ENCODE measurements around the gene CES1.

Gene CES1

DNA sequence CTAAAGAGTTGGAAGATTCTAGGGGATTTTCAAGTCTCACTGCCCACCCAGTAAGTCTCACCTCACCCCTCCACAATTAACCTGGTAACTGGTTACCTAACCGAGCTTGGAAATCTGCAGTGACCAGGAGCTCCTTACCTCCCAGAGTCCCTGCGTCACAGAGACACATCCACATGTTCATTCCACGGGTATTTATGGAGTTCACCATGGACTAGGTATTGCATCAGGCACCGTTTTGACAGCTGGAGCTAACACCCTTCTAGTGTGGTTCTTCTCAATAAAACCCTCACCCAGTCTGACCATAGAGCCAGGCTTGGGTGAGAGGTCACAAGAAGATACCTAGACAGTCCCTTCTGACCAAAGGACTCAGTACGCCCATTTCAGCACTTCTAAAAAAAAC is 40.2 kb upstream of the CES1 start:
- Histone ChIP-seq H3K27me3 (ENCODE audit: insufficient read depth, low read length, poor library complexity) (peaks cover 7% of the 10 kb centered on the region), H2AFZ (ENCODE audit: low read depth, low read length) (no peak overlapping the region), H3K9ac (ENCODE audit: low read depth, low read length) (no peak overlapping the region), H3K4me3 (ENCODE audit: low read depth in 1 of 2, low read length in 2 of 2) (no peak overlapping the region), H3K4me2 (ENCODE audit: insufficient read depth, low read length) (no peak overlapping the region), H3K9me3 (ENCODE audit: insufficient read depth, low read length, severe bottlenecking) (no peaks in the 10 kb centered on the region), H3K27ac (ENCODE audit: low read length) (no peak overlapping the region), H3K36me3 (ENCODE audit: insufficient read depth, low read length) (no peaks in the 10 kb centered on the region), H4K20me1 (ENCODE audit: insufficient read depth, low read length) (no peaks in the 10 kb centered on the region), H3K79me2 (ENCODE audit: insufficient read depth, low read length) (no peaks in the 10 kb centered on the region), H3K4me1 (ENCODE audit: insufficient read depth, low read length) (no peaks in the 10 kb centered on the region)
- DNase-seq (no peak), ATAC-seq (ENCODE audit: insufficient read depth, low read depth) (no peak)
- TF ChIP-seq, protein P1, sequence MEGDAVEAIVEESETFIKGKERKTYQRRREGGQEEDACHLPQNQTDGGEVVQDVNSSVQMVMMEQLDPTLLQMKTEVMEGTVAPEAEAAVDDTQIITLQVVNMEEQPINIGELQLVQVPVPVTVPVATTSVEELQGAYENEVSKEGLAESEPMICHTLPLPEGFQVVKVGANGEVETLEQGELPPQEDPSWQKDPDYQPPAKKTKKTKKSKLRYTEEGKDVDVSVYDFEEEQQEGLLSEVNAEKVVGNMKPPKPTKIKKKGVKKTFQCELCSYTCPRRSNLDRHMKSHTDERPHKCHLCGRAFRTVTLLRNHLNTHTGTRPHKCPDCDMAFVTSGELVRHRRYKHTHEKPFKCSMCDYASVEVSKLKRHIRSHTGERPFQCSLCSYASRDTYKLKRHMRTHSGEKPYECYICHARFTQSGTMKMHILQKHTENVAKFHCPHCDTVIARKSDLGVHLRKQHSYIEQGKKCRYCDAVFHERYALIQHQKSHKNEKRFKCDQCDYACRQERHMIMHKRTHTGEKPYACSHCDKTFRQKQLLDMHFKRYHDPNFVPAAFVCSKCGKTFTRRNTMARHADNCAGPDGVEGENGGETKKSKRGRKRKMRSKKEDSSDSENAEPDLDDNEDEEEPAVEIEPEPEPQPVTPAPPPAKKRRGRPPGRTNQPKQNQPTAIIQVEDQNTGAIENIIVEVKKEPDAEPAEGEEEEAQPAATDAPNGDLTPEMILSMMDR (IDR thresholded peaks at IDR 0.05; ENCODE audit: borderline replicate concordance, extremely low read depth, low read length, poor library complexity, severe bottlenecking): no peak
- no peak for TF ChIP-seq EZH2 (IDR thresholded peaks at IDR 0.05; ENCODE audit: borderline replicate concordance, low read depth, low read length, severe bottlenecking)

DNA sequence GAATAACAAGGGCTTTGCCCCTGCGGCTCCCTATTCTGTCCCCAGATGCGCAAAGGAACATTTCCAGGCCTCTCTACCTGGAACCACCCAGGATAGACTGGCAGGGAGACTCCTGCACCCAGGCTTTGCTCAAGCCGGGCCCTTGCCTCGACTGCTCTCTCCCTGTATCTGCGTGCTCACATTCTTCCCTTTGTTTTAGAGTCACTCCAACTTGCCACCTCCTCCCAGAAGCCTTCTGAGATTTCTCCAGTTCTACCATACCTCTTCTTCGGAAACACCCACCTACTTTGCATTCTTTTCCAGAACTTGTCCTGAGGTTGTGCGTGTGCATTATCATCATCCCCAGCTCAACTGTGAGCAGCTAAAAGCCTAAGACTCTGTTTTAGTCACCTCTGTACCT is 39.2 kb upstream of the CES1 start:
- H3K79me2 ChIP-seq (ENCODE audit: insufficient read depth, low read length): no peaks in the 10 kb centered on the region
- ATAC-seq (ENCODE audit: insufficient read depth, low read depth) (no peak), DNase-seq (no peak)
- H4K20me1 ChIP-seq (ENCODE audit: insufficient read depth, low read length): no peaks in the 10 kb centered on the region
- no peak for TF ChIP-seq EZH2 (IDR thresholded peaks at IDR 0.05; ENCODE audit: borderline replicate concordance, low read depth, low read length, severe bottlenecking)
- TF ChIP-seq, protein P1 (IDR thresholded peaks at IDR 0.05; ENCODE audit: borderline replicate concordance, extremely low read depth, low read length, poor library complexity, severe bottlenecking): no peak
- H3K27me3 ChIP-seq (ENCODE audit: insufficient read depth, low read length, poor library complexity): peaks cover 7% of the 10 kb centered on the region
- no peak overlapping the region for H3K4me2 ChIP-seq (ENCODE audit: insufficient read depth, low read length)
- no peak overlapping the region for H3K9ac ChIP-seq (ENCODE audit: low read depth, low read length)
- H2AFZ ChIP-seq (ENCODE audit: low read depth, low read length): no peak overlapping the region
- H3K9me3 ChIP-seq (ENCODE audit: insufficient read depth, low read length, severe bottlenecking): no peaks in the 10 kb centered on the region
- H3K36me3 ChIP-seq (ENCODE audit: insufficient read depth, low read length): no peaks in the 10 kb centered on the region
- no peak overlapping the region for H3K27ac ChIP-seq (ENCODE audit: low read length)
- H3K4me3 ChIP-seq (ENCODE audit: low read depth in 1 of 2, low read length in 2 of 2): no peak overlapping the region
- H3K4me1 ChIP-seq (ENCODE audit: insufficient read depth, low read length): no peaks in the 10 kb centered on the region

DNA sequence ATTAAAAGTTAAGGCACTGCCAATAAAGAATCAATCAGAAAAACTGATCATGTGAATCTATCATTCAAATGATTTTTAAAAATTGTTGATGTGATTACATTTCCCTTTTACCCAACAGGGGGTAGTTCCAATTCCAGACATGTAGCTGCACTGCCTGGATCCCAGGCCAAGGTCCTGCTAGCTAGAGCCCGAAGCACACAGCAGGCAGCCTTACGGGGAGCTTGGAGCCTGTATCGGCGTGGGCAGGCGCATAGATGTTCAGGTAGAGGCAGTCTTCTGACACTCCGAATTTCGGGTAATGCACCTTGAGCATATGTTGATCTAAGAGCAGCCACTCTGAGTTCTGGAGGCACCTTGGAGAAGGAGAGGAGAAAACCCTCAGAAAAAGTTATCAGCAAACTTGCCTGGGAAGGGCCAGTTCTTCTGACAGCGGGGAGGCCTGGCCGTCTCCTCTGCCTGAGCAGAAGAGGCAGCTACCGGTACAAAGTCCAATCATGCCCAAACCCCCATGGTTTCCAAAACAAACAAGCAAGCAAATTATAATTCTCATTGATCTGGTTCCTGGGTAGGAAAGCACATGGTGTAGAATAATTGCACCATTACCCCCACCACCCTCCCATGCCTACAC is 38.6 kb upstream of the CES1 start:
- no peak for TF ChIP-seq EZH2 (IDR thresholded peaks at IDR 0.05; ENCODE audit: borderline replicate concordance, low read depth, low read length, severe bottlenecking)
- TF ChIP-seq, protein P1 (IDR thresholded peaks at IDR 0.05; ENCODE audit: borderline replicate concordance, extremely low read depth, low read length, poor library complexity, severe bottlenecking): no peak
- H3K4me2 ChIP-seq (ENCODE audit: insufficient read depth, low read length): no peak overlapping the region
- ATAC-seq (ENCODE audit: insufficient read depth, low read depth): no peak
- no peak for DNase-seq
- no peaks in the 10 kb centered on the region for H3K36me3 ChIP-seq (ENCODE audit: insufficient read depth, low read length)
- H3K4me1 ChIP-seq (ENCODE audit: insufficient read depth, low read length): no peaks in the 10 kb centered on the region
- H3K9ac ChIP-seq (ENCODE audit: low read depth, low read length): no peak overlapping the region
- no peak overlapping the region for H2AFZ ChIP-seq (ENCODE audit: low read depth, low read length)
- peaks cover 7% of the 10 kb centered on the region for H3K27me3 ChIP-seq (ENCODE audit: insufficient read depth, low read length, poor library complexity)
- H3K79me2 ChIP-seq (ENCODE audit: insufficient read depth, low read length): no peaks in the 10 kb centered on the region
- no peak overlapping the region for H3K27ac ChIP-seq (ENCODE audit: low read length)
- H3K9me3 ChIP-seq (ENCODE audit: insufficient read depth, low read length, severe bottlenecking): no peaks in the 10 kb centered on the region
- no peaks in the 10 kb centered on the region for H4K20me1 ChIP-seq (ENCODE audit: insufficient read depth, low read length)
- H3K4me3 ChIP-seq (ENCODE audit: low read depth in 1 of 2, low read length in 2 of 2): no peak overlapping the region
